AML-193 (cell line): ENCODE measurements around the gene PROKR2.

Source experiments
- DNase-seq, 2 experiments: peaks; one replicate each; lab custom pipeline; 2025; lab: John Stamatoyannopoulos, UW

Gene PROKR2

GRCh38 chr20:5282561-5282960 lies 34.2 kb downstream of the PROKR2 start:
- DNase-seq: no peak

DNA sequence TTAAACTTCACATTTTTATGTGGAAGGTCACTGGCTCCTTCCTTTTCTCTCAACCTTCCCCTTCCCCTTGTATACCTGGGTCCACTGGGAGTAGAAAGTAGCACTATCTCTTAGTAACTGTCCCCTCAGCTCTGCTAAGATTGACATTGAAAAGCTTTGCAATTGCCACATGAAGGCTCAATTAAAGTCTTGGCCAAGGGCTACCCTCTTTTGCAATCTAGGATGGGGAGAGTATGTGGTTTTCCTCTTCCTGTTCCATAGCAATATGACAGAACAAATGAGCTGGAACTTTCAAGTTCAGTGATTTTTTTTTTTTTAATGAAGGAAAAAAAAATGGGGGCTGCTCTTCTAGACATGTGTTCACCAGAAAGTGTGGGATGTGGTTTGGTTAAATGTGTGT lies 37.1 kb downstream of the PROKR2 start:
- DNase-seq: peak; percentile 33 to 52

GRCh38 chr20:5272268-5272667 lies 44.5 kb downstream of the PROKR2 start:
- no peak for DNase-seq

GRCh38 chr20:5270603-5271002 lies 46.2 kb downstream of the PROKR2 start:
- no peak for DNase-seq

- DNase-seq: no peak
Observed at GRCh38 chr20:5268449-5268848, 48.3 kb downstream of the PROKR2 start.

DNA sequence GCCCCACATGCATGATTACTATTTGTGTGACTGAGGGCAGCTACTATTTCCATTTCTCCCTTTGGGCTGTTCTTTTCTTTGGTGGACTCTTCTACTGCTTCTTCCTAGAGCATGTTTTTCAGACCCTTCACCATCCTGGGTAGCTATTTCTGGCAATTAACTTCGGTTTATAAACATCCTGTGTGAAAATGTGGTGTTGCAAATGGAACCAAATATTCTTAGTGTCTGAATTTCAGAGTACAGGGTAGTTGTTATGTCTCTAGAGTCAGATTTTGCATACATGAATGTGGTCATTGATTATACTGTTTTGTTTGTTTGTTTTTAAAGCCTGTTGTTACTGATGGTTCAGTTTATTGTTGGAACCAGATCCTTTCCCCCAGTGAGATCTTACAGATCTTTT lies 49.7 kb downstream of the PROKR2 start:
- no peak for DNase-seq
